HG02763 (cell line): ENCODE results near the gene CACNA1D.

ENCODE experiments used
- ATAC-seq: cut with Tn5 transposase; IDR thresholded peaks from one replicate; pipeline ENCODE4 v1.9.1; 2021; ENCODE audit warnings: mild to moderate bottlenecking, moderate library complexity; ENCODE audit not compliant: unreplicated experiment

The CACNA1D gene

GRCh38 chr3:53818221-53819162 lies 324.1 kb downstream of the CACNA1D start:
- ATAC-seq = no peak

GRCh38 chr3:53819163-53819868 lies 324.9 kb downstream of the CACNA1D start:
- no peak for ATAC-seq

- ATAC-seq = no peak
These were observed 325.7 kb downstream of the CACNA1D start for GRCh38 chr3:53820084-53820483.

GRCh38 chr3:53820756-53821580 lies 326.6 kb downstream of the CACNA1D start:
- no peak for ATAC-seq

GRCh38 chr3:53821631-53822121 lies 327.3 kb downstream of the CACNA1D start:
- ATAC-seq = no peak

- ATAC-seq = no peak
These were observed 327.9 kb downstream of the CACNA1D start for GRCh38 chr3:53822331-53822741.

GRCh38 chr3:53823026-53823955 lies 328.9 kb downstream of the CACNA1D start:
- ATAC-seq = no peak

- ATAC-seq = no peak
These were observed 329.7 kb downstream of the CACNA1D start for GRCh38 chr3:53823956-53824657.

- ATAC-seq = no peak
These were observed 330.4 kb downstream of the CACNA1D start for GRCh38 chr3:53824795-53825194.

GRCh38 chr3:53826048-53826447 lies 331.6 kb downstream of the CACNA1D start:
- ATAC-seq = no peak

- ATAC-seq = no peak
These were observed 334.2 kb downstream of the CACNA1D start for GRCh38 chr3:53828581-53828980.

- ATAC-seq = no peak
These were observed 335.2 kb downstream of the CACNA1D start for GRCh38 chr3:53829605-53830004.

- no peak for ATAC-seq
These were observed 336.5 kb downstream of the CACNA1D start for GRCh38 chr3:53830944-53831343.

- no peak for ATAC-seq
These were observed 338.7 kb downstream of the CACNA1D start for GRCh38 chr3:53833053-53833645.

- no peak for ATAC-seq
These were observed 339.3 kb downstream of the CACNA1D start for GRCh38 chr3:53833700-53834099.

GRCh38 chr3:53834429-53835095 lies 340.2 kb downstream of the CACNA1D start:
- no peak for ATAC-seq

GRCh38 chr3:53835257-53835656 lies 340.8 kb downstream of the CACNA1D start:
- ATAC-seq = no peak
